H1 (cell line): ENCODE results near the gene CRTC2. TPM values are rescaled to one million over a fixed set of nuclear protein-coding genes. Genes with fewer than 3 reads are reported as not detected.

Experiments
- CTCF ChIA-PET: fragments of 300-600 bp; sonication (Branson Sonifier 250); formaldehyde crosslinking; loops from one replicate; lab custom pipeline; 2021; ENCODE audit not compliant: partially characterized antibody; lab: Charles Lee
- POLR2A ChIA-PET: fragments of 300-600 bp; sonication (Branson Sonifier 250); formaldehyde crosslinking; loops from one replicate; lab custom pipeline; 2021; ENCODE audit warnings: inconsistent platforms; ENCODE audit not compliant: partially characterized antibody; lab: Charles Lee
- DNase-seq, 2 experiments: peaks; one replicate each; pipeline versions ENCODE4 v3.0.0 to v3.0.0-alpha.2; 2010 to 2022; ENCODE audit warnings: low spot score in 2 of 2, low read depth in 1 of 2, mixed read lengths in 1 of 2
- FAIRE-seq: peaks from 2 replicates; lab custom pipeline; 2011; peaks lifted over from hg19 to GRCh38; lab: Jason Lieb, UNC
- H2AFZ ChIP-seq: 2 replicates; pipeline ENCODE4 v1.8.1; 2012; ENCODE audit warnings: low read length, inconsistent platforms
- H2AK5ac ChIP-seq: 2 replicates; pipeline ENCODE4 v1.6.1; 2013; ENCODE audit warnings: low read depth, low read length
- H2BK120ac ChIP-seq: replicated peaks from 2 replicates; pipeline ENCODE3; 2013; ENCODE audit warnings: low read depth, low read length, inconsistent platforms
- H2BK12ac ChIP-seq: 2 replicates; pipeline ENCODE4 v1.6.1; 2013; ENCODE audit warnings: low read depth, low read length
- H2BK15ac ChIP-seq: 2 replicates; pipeline ENCODE4 v1.6.1; 2013; ENCODE audit warnings: low read length
- H2BK20ac ChIP-seq: 2 replicates; pipeline ENCODE4 v1.6.1; 2013; ENCODE audit warnings: low read length
- H2BK5ac ChIP-seq: 2 replicates; pipeline ENCODE4 v1.6.1; 2013; ENCODE audit warnings: low read depth, low read length
- H3K14ac ChIP-seq: 2 replicates; pipeline ENCODE4 v1.6.1; 2013; ENCODE audit warnings: inconsistent platforms; ENCODE audit not compliant: insufficient read length
- H3K18ac ChIP-seq: 2 replicates; pipeline ENCODE4 v1.6.1; 2013; ENCODE audit warnings: low read length; ENCODE audit errors: extremely low read depth
- H3K23ac ChIP-seq: 2 replicates; pipeline ENCODE4 v1.6.1; 2013; ENCODE audit warnings: inconsistent platforms; ENCODE audit not compliant: insufficient read length
- H3K23me2 ChIP-seq: 2 replicates; pipeline ENCODE4 v1.6.1; 2013; ENCODE audit warnings: low read depth, low read length
- H3K27ac ChIP-seq: 2 replicates; pipeline ENCODE4 v1.6.1; 2011; ENCODE audit warnings: low read depth, low read length, inconsistent platforms
- H3K27me3 ChIP-seq, 4 experiments: replicated peaks in 1 of 4; 1 replicate in 1 of 4; 2 replicates in 3 of 4; pipeline versions ENCODE4 v1.6.1 to v1.8.1; 2011 to 2013; ENCODE audit warnings: low read length in 3 of 4, mild to moderate bottlenecking in 3 of 4, inconsistent platforms in 2 of 4, mixed read lengths in 2 of 4, moderate library complexity in 1 of 4; ENCODE audit not compliant: control insufficient read depth in 3 of 4, insufficient read depth in 3 of 4; ENCODE audit errors: extremely low read depth in 1 of 4
- H3K36me3 ChIP-seq, 4 experiments: 2 replicates each; pipeline versions ENCODE4 v1.6.1 to v1.8.1; 2011 to 2013; ENCODE audit warnings: mild to moderate bottlenecking in 4 of 4, low read length in 3 of 4, moderate library complexity in 2 of 4, control low read depth in 1 of 4, inconsistent platforms in 1 of 4; ENCODE audit not compliant: insufficient read depth in 4 of 4, control insufficient read depth in 2 of 4
- H3K4ac ChIP-seq: replicated peaks from 2 replicates; pipeline ENCODE3; 2013; ENCODE audit warnings: low read length, low read depth, mixed read lengths, inconsistent platforms; ENCODE audit not compliant: insufficient read length
- H3K4me1 ChIP-seq, 4 experiments: replicated peaks in 1 of 4; 1 replicate in 1 of 4; 2 replicates in 3 of 4; pipeline versions ENCODE4 v1.6.1 to v1.8.1; 2011 to 2013; ENCODE audit warnings: low read length in 3 of 4, inconsistent platforms in 2 of 4, mixed read lengths in 1 of 4; ENCODE audit not compliant: insufficient read depth in 4 of 4, control insufficient read depth in 3 of 4
- H3K4me2 ChIP-seq, 2 experiments: 2 replicates each; pipeline versions ENCODE4 v1.6.1 to v1.8.1; 2011 to 2013; ENCODE audit warnings: low read depth in 2 of 2, low read length in 2 of 2, control low read depth in 1 of 2, inconsistent platforms in 1 of 2, mild to moderate bottlenecking in 1 of 2; ENCODE audit not compliant: insufficient read depth in 1 of 2
- H3K4me3 ChIP-seq, 4 experiments: fragments of 200-600, 300-600 bp in 1 of 4; sonication (generic), shearing (Covaris generic), sonication (Bioruptor Twin) in 1 of 4; 2 replicates each; pipeline versions ENCODE4 v1.5.1 to v1.8.1; 2011 to 2016; ENCODE audit warnings: low read length in 4 of 4, low read depth in 3 of 4, control low read depth in 2 of 4, inconsistent platforms in 2 of 4, mild to moderate bottlenecking in 2 of 4, mixed read lengths in 1 of 4, moderate library complexity in 1 of 4; ENCODE audit not compliant: insufficient read depth in 2 of 4; ENCODE audit errors: extremely low read depth in 1 of 4
- H3K56ac ChIP-seq: replicated peaks from 2 replicates; pipeline ENCODE3; 2013; ENCODE audit warnings: low read depth, mild to moderate bottlenecking, mixed read lengths, low read length, inconsistent platforms; ENCODE audit not compliant: insufficient read length
- H3K79me1 ChIP-seq: 2 replicates; pipeline ENCODE4 v1.6.1; 2013; ENCODE audit warnings: low read depth, low read length, control low read depth
- H3K79me2 ChIP-seq, 2 experiments: 2 replicates each; pipeline versions ENCODE4 v1.6.1 to v1.8.1; 2012 to 2013; ENCODE audit warnings: low read length in 2 of 2, mild to moderate bottlenecking in 2 of 2, inconsistent platforms in 1 of 2; ENCODE audit not compliant: insufficient read depth in 2 of 2, control insufficient read depth in 1 of 2
- H3K9ac ChIP-seq, 4 experiments: replicated peaks in 1 of 4; 1 replicate in 1 of 4; 2 replicates in 3 of 4; pipeline versions ENCODE4 v1.6.1 to v1.8.1; 2011 to 2013; ENCODE audit warnings: low read depth in 3 of 4, low read length in 3 of 4, control low read depth in 2 of 4, mild to moderate bottlenecking in 2 of 4, moderate library complexity in 2 of 4, inconsistent platforms in 1 of 4; ENCODE audit errors: extremely low read depth in 1 of 4
- H3K9me3 ChIP-seq, 2 experiments: 2 replicates each; pipeline versions ENCODE4 v1.6.1 to v1.8.1; 2012 to 2013; ENCODE audit warnings: mild to moderate bottlenecking in 2 of 2, moderate library complexity in 2 of 2, control low read depth in 1 of 2, inconsistent platforms in 1 of 2, low read depth in 1 of 2, low read length in 1 of 2, mixed read lengths in 1 of 2; ENCODE audit not compliant: insufficient read depth in 2 of 2
- H4K20me1 ChIP-seq, 2 experiments: replicated peaks in 1 of 2; 2 replicates each; pipeline versions ENCODE3 to v1.8.1; 2011 to 2013; ENCODE audit warnings: inconsistent platforms in 2 of 2, low read length in 2 of 2, mild to moderate bottlenecking in 1 of 2; ENCODE audit not compliant: insufficient read depth in 2 of 2, control insufficient read depth in 1 of 2
- H4K5ac ChIP-seq: 2 replicates; pipeline ENCODE4 v1.6.1; 2013; ENCODE audit warnings: low read length, low read depth, mixed read lengths, inconsistent platforms; ENCODE audit not compliant: insufficient read length
- H4K8ac ChIP-seq: 2 replicates; pipeline ENCODE4 v1.8.0; 2013; ENCODE audit warnings: mild to moderate bottlenecking, moderate library complexity, low read length, inconsistent platforms; ENCODE audit not compliant: insufficient read depth; ENCODE audit errors: extremely low read depth
- H4K91ac ChIP-seq: replicated peaks from 2 replicates; pipeline ENCODE3; 2013; ENCODE audit warnings: low read length, mixed read lengths, inconsistent platforms; ENCODE audit not compliant: insufficient read length
- CREB1 ChIP-seq: IDR thresholded peaks from 2 replicates; pipeline ENCODE4 v1.6.1; 2012; ENCODE audit warnings: inconsistent platforms
- JUND ChIP-seq: IDR thresholded peaks from 2 replicates; pipeline ENCODE4 v1.6.1; 2011; ENCODE audit warnings: mild to moderate bottlenecking, improper control_type of control experiment, low read length
- KDM1A ChIP-seq: fragments of 200-600, 300-600 bp; sonication (generic); IDR thresholded peaks from 2 replicates; pipeline ENCODE4 v1.7.1; 2016; ENCODE audit warnings: mild to moderate bottlenecking, low read length, borderline replicate concordance
- WGBS, 2 experiments: shearing (Covaris generic) in 1 of 2; methylation state at CpG; one replicate each; pipeline versions ENCODE4 v1.1.6 to v1.1.7; 2013 to 2015; ENCODE audit warnings: low lambda C conversion rate in 2 of 2, mixed read lengths in 2 of 2, inconsistent platforms in 1 of 2, low coverage in 1 of 2, missing lambda C conversion rate in 1 of 2; ENCODE audit not compliant: insufficient replicate concordance in 2 of 2, insufficient coverage in 1 of 2, insufficient read length in 1 of 2; ENCODE audit errors: extremely low coverage in 1 of 2, missing lambda C conversion rate in 1 of 2; 5-methylcytosine and 5-hydroxymethylcytosine counted together
- polyA plus RNA-seq, 7 experiments: library from polyadenylated mRNA; depleted of rRNA in 3 of 7; stranded (reverse) in 5 of 7; unstranded in 2 of 7; fragments of >200 nt in 5 of 7; fragments of 200-250 nt in 2 of 7; gene quantifications; 1 replicate in 5 of 7; 2 replicates in 1 of 7; 4 replicates in 1 of 7; pipeline versions ENCODE4 v1.2.1 to v1.2.3, GENCODE V29; 2011 to 2013; ENCODE audit warnings: missing spikeins in 2 of 7, mixed read lengths in 2 of 7
- total RNA-seq: library from RNA; stranded (reverse); fragmentation: NEBNext Ultra II Directional; extraction: Animal tissue kit (Norgen Biotek cat#: 25700); gene quantifications from 2 replicates; pipeline ENCODE4 v1.2.1, GENCODE V29; 2021

CRTC2 gene
- total and polyA plus RNA-seq, 2 of the 8 experiments (the other 6 are each of a cell fraction or from before 2014, with no cell fraction given): 28.6 to 34.3 TPM

- H4K8ac ChIP-seq: no peak overlapping the region
- no peaks in the 10 kb centered on the region for H3K27me3 ChIP-seq
- H3K23ac ChIP-seq: no peak overlapping the region
- no peak overlapping the region for H2BK5ac ChIP-seq
- no peaks in the 10 kb centered on the region for H3K4me1 ChIP-seq
- no peak overlapping the region for H2BK15ac ChIP-seq
- H3K9ac ChIP-seq: no peak overlapping the region
- H3K27ac ChIP-seq: no peak overlapping the region
- H3K14ac ChIP-seq: no peak overlapping the region
- POLR2A ChIA-PET: interaction anchor here (0.6 to 2.2 kb wide), 6 partner anchors 15 to 86 kb away, joined by 3 to 7 read pairs (median 3); partner anchors contain the start of genes GATAD2B and RPS27
- no peak overlapping the region for H3K18ac ChIP-seq
- H3K79me1 ChIP-seq: peaks cover 2% of the 10 kb centered on the region; the same call in 1 of the 2 replicates
- H2BK120ac ChIP-seq: no peak overlapping the region
- H2AK5ac ChIP-seq: no peak overlapping the region
- H3K79me2 ChIP-seq: peaks cover 0 to 94% of the 10 kb centered on the region in 2 experiments; a peak in 2 of 4 replicates
- CTCF ChIA-PET: interaction anchor here (0.6 to 1.7 kb wide), 4 partner anchors 21 to 275 kb away, joined by 3 to 6 read pairs (median 4); no protein-coding TSS in a partner anchor
- H3K9me3 ChIP-seq: no peaks in the 10 kb centered on the region
- WGBS, 2 experiments: 92% methylated on average over 14 of the region's 14 CpGs; no CpG with 5 or more reads in 1 of the 2 experiments
- peaks cover 0 to 8% (median 0%) of the 10 kb centered on the region in 4 experiments; a peak in 1 of 8 replicates for H3K36me3 ChIP-seq
- no peak overlapping the region for H4K5ac ChIP-seq
- no peak overlapping the region for H3K4ac ChIP-seq
- no peak overlapping the region for H2BK12ac ChIP-seq
- H4K91ac ChIP-seq: no peak overlapping the region
- FAIRE-seq: no peak
- H2BK20ac ChIP-seq: no peak overlapping the region
- H2AFZ ChIP-seq: no peak overlapping the region
- H3K56ac ChIP-seq: no peak overlapping the region
- H3K4me2 ChIP-seq: no peak overlapping the region
- peaks cover 3 to 7% of the 10 kb centered on the region in 2 experiments for H4K20me1 ChIP-seq
- DNase-seq: no peak
- H3K23me2 ChIP-seq: no peaks in the 10 kb centered on the region
- no peak overlapping the region for H3K4me3 ChIP-seq
- TF ChIP-seq KDM1A (no peak), CREB1 (no peak), JUND (no peak)
These were observed 54.5 kb downstream of the CRTC2 start for GRCh38 chr1:153903841-153904455.
